Activated naive CD8-positive, alpha-beta T cell (primary cell): ENCODE results near the gene DCUN1D5.

Experiments used
- H3K27ac Mint-ChIP-seq: one replicate; pipeline ENCODE4 v1.8.0; 2021; ENCODE audit warnings: mixed read lengths
- H3K27me3 Mint-ChIP-seq: one replicate; pipeline ENCODE4 v1.8.0; 2021; ENCODE audit warnings: mixed read lengths
- H3K36me3 Mint-ChIP-seq: one replicate; pipeline ENCODE4 v1.8.0; 2021; ENCODE audit warnings: mixed read lengths
- H3K4me1 Mint-ChIP-seq: one replicate; pipeline ENCODE4 v1.8.0; 2021; ENCODE audit warnings: low read depth, mixed read lengths
- H3K4me3 Mint-ChIP-seq: one replicate; pipeline ENCODE4 v1.8.0; 2021; ENCODE audit warnings: mild to moderate bottlenecking, mixed read lengths
- H3K9me3 Mint-ChIP-seq: one replicate; pipeline ENCODE4 v1.8.0; 2021; ENCODE audit warnings: low read depth, mixed read lengths

DCUN1D5 gene

DNA sequence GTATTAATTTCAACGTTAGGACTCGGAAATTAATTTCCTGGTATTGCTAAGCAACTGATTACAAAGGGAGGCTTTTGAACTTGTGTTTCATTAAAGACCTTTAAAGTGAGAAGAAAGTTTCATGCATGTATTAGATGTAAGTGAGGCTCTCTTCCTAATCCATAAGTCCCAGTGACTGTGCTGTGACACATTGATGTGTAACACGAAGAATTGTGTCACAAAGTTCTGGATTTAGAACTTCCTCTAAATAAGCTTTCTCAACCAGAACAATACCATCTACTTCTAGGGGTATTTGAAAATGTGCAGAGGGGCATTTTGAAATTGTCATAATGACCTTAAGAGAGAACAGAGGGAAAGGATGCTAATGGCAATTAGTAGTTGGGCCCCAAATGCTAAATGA is 14.4 kb downstream of the DCUN1D5 start:
- peaks cover 24% of the 10 kb centered on the region for H3K36me3 Mint-ChIP-seq
- no peak overlapping the region for H3K4me3 Mint-ChIP-seq
- H3K4me1 Mint-ChIP-seq, result peaks cover 6% of the 10 kb centered on the region
- no peak overlapping the region for H3K27ac Mint-ChIP-seq
- no peaks in the 10 kb centered on the region for H3K27me3 Mint-ChIP-seq
- no peaks in the 10 kb centered on the region for H3K9me3 Mint-ChIP-seq

DNA sequence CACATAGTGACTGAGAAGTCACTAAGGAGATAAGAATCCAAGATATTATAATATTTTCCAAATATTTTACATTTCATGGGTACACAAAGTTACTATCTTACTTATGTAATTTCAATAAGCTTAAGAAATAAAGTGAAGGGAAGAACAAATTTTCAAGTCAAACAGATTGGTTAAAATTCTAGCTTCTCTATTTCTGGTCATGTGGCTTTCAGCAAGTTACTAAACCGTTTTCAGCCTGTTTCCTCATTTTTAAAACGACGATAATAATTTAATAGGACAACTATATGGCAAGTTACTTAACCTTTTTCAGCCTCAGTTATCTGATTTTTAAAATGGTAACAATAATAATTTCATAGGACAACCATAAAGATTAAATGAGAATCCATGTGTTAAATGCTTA is 15.6 kb downstream of the DCUN1D5 start:
- Mint-ChIP-seq H3K4me1 (peaks cover 10% of the 10 kb centered on the region), H3K27me3 (no peaks in the 10 kb centered on the region), H3K9me3 (no peaks in the 10 kb centered on the region), H3K36me3 (peaks cover 24% of the 10 kb centered on the region), H3K4me3 (no peak overlapping the region), H3K27ac (no peak overlapping the region)

DNA sequence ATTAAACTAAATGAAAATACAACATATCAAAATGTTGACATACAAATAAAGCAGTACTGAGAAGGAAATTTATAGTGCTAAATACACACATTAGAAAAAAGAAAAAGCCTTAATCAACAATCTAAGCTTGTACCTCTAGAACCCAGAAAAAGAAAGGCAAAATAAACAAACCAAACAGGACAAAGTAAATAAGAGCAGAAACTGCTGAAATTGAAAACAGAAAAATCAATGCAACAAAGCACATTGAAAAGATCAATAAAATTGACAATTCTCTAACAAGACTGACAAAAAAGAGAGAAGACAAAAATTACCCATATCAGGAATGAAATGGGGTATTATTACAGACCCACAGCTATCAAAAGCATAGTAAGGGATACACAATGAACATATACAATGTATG is 21.0 kb downstream of the DCUN1D5 start:
- H3K9me3 Mint-ChIP-seq, result no peaks in the 10 kb centered on the region
- H3K27me3 Mint-ChIP-seq, result no peaks in the 10 kb centered on the region
- peak overlapping the region; percentile 18 for H3K4me3 Mint-ChIP-seq
- H3K27ac Mint-ChIP-seq, result peak overlapping the region; percentile 83
- peaks cover 47% of the 10 kb centered on the region for H3K4me1 Mint-ChIP-seq
- peaks cover 14% of the 10 kb centered on the region for H3K36me3 Mint-ChIP-seq

DNA sequence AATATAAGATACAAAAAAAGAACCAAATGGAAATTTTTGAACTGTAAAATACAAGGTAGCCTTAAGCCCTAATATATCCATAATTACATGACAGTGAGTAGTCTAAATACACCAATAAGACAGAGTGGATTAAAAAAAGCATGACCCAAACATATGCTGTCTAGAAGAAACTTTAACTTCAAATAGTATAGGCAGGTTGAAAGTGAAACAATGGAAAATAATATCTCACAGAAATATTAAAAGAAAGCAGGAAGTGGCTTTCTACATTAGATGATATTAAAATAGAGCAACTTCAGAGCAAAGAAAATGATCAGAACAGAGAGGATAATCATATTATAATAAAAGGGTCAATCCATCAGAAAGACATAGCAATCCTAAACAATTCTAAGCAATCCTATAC is 21.8 kb downstream of the DCUN1D5 start:
- peaks cover 13% of the 10 kb centered on the region for H3K36me3 Mint-ChIP-seq
- peaks cover 47% of the 10 kb centered on the region for H3K4me1 Mint-ChIP-seq
- H3K27me3 Mint-ChIP-seq, result no peaks in the 10 kb centered on the region
- H3K27ac Mint-ChIP-seq, result peak overlapping the region; percentile 83
- no peaks in the 10 kb centered on the region for H3K9me3 Mint-ChIP-seq
- peak overlapping the region; percentile 18 for H3K4me3 Mint-ChIP-seq

DNA sequence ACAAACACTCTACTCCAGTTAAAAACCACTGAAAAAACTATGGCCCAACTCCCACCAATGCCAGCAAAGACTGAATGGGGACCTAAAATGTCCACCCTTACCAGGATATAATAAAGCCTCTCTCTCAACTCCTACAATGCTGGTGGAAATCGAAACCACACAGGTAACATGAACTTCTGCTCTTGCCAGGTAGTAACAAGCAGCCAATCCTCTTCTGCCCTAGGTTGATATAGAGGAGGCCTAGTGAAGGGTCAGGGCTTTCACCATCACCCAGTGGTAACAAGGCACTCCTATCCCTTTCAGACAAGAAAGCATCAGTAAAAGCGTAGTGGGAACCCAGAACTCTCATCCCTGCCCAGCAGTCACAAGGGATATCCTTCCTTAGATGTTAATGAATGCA is 22.6 kb downstream of the DCUN1D5 start:
- H3K27ac Mint-ChIP-seq, result peak overlapping the region; percentile 3
- H3K9me3 Mint-ChIP-seq, result no peaks in the 10 kb centered on the region
- peaks cover 47% of the 10 kb centered on the region for H3K4me1 Mint-ChIP-seq
- peaks cover 11% of the 10 kb centered on the region for H3K36me3 Mint-ChIP-seq
- H3K27me3 Mint-ChIP-seq, result no peaks in the 10 kb centered on the region
- no peak overlapping the region for H3K4me3 Mint-ChIP-seq

DNA sequence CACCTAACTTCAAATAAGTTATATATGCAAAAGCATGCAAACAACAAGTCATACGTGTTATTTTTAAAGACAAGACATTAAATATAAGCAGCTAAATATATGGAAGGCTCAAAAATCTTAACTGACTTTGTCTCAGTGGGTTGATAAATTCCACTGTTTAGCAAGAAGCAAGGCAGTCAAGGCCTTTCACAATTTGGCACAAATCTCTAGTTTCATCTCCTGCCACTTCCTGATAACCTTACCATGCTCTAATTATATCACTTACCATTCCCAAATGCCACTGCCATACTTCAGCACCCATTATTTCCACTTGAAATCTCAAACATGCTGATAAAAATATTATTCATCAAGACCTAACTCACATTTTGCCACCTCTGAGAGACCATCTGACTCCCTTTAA is 24.8 kb downstream of the DCUN1D5 start:
- Mint-ChIP-seq H3K27me3 (no peaks in the 10 kb centered on the region), H3K36me3 (peaks cover 13% of the 10 kb centered on the region), H3K4me1 (peaks cover 38% of the 10 kb centered on the region), H3K4me3 (no peak overlapping the region), H3K27ac (no peak overlapping the region), H3K9me3 (no peaks in the 10 kb centered on the region)

DNA sequence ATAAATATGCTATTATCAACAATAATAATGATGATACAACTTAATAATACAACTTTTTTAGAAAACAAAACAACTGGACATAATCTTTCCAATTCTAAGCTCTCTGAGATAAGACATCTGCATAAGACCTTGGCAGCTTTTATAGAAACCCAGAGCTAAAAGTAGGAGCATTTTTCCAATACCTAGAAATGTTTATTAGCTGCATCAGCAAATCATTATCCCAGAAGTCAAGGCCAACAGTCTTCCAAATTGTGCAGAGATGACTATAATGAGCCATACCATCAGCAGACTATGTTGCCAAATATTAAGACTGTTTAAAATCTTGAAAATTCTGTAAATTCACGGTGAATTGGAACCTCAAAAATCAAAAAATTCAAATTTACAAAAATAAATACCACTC is 30.3 kb downstream of the DCUN1D5 start:
- H3K4me1 Mint-ChIP-seq, result no peaks in the 10 kb centered on the region
- H3K9me3 Mint-ChIP-seq, result no peaks in the 10 kb centered on the region
- no peaks in the 10 kb centered on the region for H3K27me3 Mint-ChIP-seq
- H3K4me3 Mint-ChIP-seq, result no peak overlapping the region
- H3K27ac Mint-ChIP-seq, result no peak overlapping the region
- H3K36me3 Mint-ChIP-seq, result peaks cover 10% of the 10 kb centered on the region

DNA sequence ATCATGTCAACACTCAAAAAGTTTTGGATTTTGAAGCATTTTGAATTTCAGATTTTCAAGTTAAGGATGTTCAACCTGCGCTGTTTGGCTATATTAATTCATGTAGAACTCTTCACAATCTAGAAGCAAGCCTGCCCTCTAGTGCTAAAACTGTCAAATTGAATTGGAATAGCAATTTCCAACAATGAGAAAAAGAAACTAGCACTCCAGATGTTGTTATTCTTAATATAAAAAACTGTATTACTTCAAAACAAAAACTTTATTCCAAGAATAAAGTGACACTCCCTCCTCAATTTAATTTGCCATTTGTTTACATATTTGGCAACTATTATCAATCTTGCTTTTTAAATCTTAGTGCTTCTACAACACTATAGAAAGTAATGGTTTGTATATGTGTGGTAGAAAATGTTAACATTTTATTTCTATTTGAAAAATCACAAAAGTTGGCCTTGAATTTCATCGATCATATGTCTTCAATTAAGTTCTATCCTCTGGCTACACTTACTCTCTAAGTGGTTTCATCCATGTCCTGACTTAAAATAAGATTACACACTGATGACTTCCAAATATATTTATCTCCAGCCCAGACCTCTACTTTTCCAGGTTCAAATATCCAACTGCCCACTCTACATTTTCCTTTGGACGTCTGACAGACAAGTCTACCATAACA is 36.6 kb downstream of the DCUN1D5 start:
- Mint-ChIP-seq H3K4me3 (no peak overlapping the region), H3K27ac (no peak overlapping the region), H3K4me1 (peaks cover 11% of the 10 kb centered on the region), H3K9me3 (no peaks in the 10 kb centered on the region), H3K36me3 (peaks cover 3% of the 10 kb centered on the region), H3K27me3 (no peaks in the 10 kb centered on the region)

DNA sequence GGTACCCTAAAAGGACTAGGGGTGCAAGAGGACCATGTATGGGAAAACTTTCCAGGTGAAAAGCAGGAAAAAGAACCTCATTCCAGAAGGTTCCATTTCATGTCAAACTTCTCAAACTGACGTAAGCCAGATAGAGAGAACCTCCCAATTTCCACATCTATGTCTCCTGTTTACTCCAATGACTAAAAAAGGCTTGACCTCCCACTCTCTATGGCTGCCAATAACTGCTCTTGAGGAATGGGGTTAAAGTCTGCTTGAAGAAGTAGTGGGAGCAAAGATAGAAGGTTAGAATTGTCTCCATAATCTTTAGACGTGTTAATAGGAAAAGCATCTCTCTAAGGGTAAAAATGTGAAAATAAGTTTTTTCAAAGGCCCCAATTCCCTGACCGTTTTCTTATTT is 38.0 kb downstream of the DCUN1D5 start:
- no peaks in the 10 kb centered on the region for H3K9me3 Mint-ChIP-seq
- peaks cover 11% of the 10 kb centered on the region for H3K4me1 Mint-ChIP-seq
- H3K36me3 Mint-ChIP-seq, result peaks cover 3% of the 10 kb centered on the region
- no peaks in the 10 kb centered on the region for H3K27me3 Mint-ChIP-seq
- H3K27ac Mint-ChIP-seq, result no peak overlapping the region
- no peak overlapping the region for H3K4me3 Mint-ChIP-seq

DNA sequence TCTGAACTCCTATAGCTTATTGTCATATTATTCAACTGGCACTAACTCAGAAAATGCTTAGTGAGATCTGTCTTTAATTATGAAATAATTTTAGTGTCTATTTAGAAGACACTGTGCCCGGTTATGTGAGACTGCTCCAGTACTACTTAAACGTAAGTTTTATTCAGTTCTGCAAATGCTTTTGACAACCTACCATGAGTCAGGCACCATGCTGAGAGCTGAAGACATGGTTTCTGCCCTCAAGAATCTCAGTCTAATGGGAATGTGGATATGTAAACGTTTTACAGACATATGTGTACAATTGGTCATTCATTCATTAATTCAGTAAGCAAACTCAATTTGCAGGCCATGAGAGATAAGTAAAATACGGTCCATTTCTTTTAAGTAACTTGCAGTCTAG is 40.0 kb downstream of the DCUN1D5 start:
- Mint-ChIP-seq H3K27me3 (no peaks in the 10 kb centered on the region), H3K4me3 (no peak overlapping the region), H3K9me3 (no peaks in the 10 kb centered on the region), H3K27ac (peak overlapping the region; percentile 10), H3K36me3 (peaks cover 3% of the 10 kb centered on the region), H3K4me1 (peaks cover 11% of the 10 kb centered on the region)

DNA sequence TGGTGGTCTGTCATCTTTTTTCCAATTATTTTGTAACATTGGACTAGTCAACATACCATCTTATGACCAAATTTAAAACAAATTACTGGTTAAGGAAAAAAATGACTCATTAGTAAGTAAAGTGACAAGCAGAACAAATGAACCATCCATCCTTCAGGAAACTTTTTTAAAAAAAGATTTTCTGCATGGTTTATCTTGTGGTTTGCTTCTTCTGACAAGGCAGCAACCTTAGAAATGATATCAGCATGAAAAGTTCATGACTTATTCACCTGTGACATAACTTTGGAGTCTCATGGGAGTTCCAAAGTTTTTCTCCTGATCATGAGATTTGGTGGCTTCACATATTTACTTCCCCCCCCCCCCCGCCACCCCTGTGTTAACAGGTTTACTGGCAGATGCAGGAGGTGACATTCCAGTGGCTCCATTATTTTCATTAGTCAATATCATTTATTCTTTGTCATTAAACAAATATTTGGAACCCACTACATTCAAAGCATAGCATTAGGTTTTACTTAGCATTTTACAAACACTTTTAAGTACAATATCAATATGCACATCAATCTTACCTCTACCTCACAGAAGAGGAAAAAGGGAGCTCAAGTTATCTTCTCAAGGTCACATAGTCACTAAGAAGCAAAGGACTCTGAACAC is 40.7 kb downstream of the DCUN1D5 start:
- Mint-ChIP-seq H3K27ac (no peak overlapping the region), H3K36me3 (peaks cover 3% of the 10 kb centered on the region), H3K4me1 (peaks cover 11% of the 10 kb centered on the region), H3K9me3 (no peaks in the 10 kb centered on the region), H3K27me3 (peaks cover 2% of the 10 kb centered on the region), H3K4me3 (no peak overlapping the region)

DNA sequence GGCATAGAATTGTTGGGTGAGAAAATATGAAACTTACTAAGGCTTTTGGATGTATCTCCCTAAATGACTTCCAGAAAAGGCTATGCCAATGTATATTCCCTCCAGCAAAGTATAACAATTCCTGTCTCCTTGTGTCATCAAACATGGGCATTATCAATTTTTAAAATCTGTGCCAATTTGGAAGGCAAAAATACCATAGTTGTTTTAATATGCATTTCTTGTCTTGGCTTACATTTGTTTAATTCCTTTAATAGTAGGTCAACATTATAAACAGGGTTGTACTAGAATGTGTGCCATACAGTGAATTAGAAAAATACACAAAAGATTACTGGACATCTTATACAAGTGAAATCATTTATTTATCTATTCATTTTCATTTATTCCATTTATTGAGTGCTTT is 41.6 kb downstream of the DCUN1D5 start:
- peaks cover 3% of the 10 kb centered on the region for H3K36me3 Mint-ChIP-seq
- H3K27ac Mint-ChIP-seq, result no peak overlapping the region
- H3K4me3 Mint-ChIP-seq, result no peak overlapping the region
- peaks cover 2% of the 10 kb centered on the region for H3K27me3 Mint-ChIP-seq
- peaks cover 11% of the 10 kb centered on the region for H3K4me1 Mint-ChIP-seq
- H3K9me3 Mint-ChIP-seq, result no peaks in the 10 kb centered on the region

DNA sequence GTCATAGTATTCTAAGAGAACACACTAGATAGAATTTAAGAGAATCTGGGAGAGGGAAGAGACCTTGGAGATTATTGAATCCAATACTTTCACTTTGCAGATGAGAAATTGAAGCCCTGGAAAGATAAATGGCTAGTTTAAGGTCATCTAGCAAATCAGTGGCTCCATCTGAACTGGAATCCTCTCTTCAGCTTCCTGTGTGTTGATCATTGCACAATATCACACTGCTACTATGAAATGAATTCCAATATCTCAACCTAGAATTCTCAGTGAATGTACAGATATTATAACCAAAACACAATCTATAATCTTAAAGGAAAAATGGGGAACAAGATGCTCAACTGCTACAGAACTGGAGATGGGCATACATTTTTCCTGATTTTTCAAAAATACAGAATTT is 44.1 kb downstream of the DCUN1D5 start:
- Mint-ChIP-seq H3K9me3 (no peaks in the 10 kb centered on the region), H3K27ac (no peak overlapping the region), H3K27me3 (peaks cover 4% of the 10 kb centered on the region), H3K4me3 (no peak overlapping the region), H3K36me3 (peaks cover 3% of the 10 kb centered on the region), H3K4me1 (peaks cover 11% of the 10 kb centered on the region)

DNA sequence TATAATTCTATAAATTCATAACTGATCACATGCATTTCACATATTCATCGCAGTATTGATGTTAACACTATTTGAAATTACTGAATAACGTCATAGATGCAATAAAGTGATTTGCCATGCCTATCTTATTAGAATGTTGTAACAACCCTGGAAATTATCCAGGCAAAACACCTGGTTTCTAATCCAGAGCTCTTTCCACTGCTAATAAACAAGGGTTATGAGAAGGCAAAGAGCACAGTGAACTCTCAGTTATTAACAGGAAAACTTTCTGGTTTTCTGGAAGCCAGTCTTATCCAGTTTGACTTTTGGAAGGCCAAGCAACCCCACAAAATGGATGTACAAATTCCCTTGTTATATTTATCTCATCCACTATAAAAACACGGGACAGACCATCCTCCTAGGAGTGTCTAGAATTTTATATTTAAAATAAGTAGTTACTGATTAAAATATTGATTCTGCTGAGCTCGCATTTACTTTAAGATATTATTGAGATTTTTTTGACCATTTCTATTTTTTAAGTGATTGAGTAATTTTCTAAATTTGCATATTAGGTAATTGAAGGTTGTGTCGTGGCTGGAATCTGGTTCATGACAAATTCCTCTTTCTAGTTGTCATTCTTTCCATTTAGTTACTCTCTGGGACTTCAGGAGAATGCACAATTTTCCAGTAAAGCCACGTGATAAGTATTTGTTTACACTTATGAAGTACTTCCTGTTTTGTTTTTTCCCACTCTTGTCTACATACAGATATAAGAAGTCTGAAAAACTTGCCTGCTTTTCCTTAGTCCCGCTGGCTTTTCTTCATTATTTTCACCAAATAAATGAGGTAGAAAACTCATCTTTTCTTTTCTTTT is 47.9 kb downstream of the DCUN1D5 start:
- peaks cover 4% of the 10 kb centered on the region for H3K27me3 Mint-ChIP-seq
- no peaks in the 10 kb centered on the region for H3K4me1 Mint-ChIP-seq
- H3K27ac Mint-ChIP-seq, result no peak overlapping the region
- no peaks in the 10 kb centered on the region for H3K36me3 Mint-ChIP-seq
- H3K4me3 Mint-ChIP-seq, result no peak overlapping the region
- H3K9me3 Mint-ChIP-seq, result no peaks in the 10 kb centered on the region

DNA sequence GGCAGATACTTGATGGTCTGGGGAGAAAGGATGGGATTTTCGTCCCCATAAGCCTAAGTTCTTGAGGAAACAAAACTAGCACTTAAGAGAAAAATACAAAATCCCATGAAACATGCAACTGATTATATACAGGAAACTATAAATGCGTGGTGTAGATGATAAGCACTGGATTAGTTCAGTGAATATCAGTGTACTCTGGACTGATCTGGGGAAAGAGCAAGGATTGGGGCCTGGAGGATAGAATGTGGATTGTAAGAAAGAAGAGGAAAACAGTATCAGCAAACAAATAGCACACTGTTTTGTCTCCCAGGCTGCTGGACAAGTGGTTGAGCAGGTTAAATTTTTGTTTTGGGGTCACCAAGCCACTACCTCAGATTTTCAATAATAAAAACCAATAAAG is 49.8 kb downstream of the DCUN1D5 start:
- Mint-ChIP-seq H3K4me1 (no peaks in the 10 kb centered on the region), H3K27me3 (peaks cover 4% of the 10 kb centered on the region), H3K27ac (no peak overlapping the region), H3K4me3 (no peak overlapping the region), H3K36me3 (no peaks in the 10 kb centered on the region), H3K9me3 (no peaks in the 10 kb centered on the region)
